HG03439 (cell line): ENCODE results near the gene ATF7IP.
"Not testable (repeated sequence)": the region's sequence is repeated elsewhere in the genome, so short reads cannot be mapped to it uniquely, and the experiment has no call there.

Source experiments
- ATAC-seq: cut with Tn5 transposase; IDR thresholded peaks from one replicate; pipeline ENCODE4 v1.9.1; 2021; ENCODE audit warnings: mild to moderate bottlenecking, moderate library complexity; ENCODE audit not compliant: unreplicated experiment

ATF7IP gene, protein sequence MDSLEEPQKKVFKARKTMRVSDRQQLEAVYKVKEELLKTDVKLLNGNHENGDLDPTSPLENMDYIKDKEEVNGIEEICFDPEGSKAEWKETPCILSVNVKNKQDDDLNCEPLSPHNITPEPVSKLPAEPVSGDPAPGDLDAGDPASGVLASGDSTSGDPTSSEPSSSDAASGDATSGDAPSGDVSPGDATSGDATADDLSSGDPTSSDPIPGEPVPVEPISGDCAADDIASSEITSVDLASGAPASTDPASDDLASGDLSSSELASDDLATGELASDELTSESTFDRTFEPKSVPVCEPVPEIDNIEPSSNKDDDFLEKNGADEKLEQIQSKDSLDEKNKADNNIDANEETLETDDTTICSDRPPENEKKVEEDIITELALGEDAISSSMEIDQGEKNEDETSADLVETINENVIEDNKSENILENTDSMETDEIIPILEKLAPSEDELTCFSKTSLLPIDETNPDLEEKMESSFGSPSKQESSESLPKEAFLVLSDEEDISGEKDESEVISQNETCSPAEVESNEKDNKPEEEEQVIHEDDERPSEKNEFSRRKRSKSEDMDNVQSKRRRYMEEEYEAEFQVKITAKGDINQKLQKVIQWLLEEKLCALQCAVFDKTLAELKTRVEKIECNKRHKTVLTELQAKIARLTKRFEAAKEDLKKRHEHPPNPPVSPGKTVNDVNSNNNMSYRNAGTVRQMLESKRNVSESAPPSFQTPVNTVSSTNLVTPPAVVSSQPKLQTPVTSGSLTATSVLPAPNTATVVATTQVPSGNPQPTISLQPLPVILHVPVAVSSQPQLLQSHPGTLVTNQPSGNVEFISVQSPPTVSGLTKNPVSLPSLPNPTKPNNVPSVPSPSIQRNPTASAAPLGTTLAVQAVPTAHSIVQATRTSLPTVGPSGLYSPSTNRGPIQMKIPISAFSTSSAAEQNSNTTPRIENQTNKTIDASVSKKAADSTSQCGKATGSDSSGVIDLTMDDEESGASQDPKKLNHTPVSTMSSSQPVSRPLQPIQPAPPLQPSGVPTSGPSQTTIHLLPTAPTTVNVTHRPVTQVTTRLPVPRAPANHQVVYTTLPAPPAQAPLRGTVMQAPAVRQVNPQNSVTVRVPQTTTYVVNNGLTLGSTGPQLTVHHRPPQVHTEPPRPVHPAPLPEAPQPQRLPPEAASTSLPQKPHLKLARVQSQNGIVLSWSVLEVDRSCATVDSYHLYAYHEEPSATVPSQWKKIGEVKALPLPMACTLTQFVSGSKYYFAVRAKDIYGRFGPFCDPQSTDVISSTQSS

DNA sequence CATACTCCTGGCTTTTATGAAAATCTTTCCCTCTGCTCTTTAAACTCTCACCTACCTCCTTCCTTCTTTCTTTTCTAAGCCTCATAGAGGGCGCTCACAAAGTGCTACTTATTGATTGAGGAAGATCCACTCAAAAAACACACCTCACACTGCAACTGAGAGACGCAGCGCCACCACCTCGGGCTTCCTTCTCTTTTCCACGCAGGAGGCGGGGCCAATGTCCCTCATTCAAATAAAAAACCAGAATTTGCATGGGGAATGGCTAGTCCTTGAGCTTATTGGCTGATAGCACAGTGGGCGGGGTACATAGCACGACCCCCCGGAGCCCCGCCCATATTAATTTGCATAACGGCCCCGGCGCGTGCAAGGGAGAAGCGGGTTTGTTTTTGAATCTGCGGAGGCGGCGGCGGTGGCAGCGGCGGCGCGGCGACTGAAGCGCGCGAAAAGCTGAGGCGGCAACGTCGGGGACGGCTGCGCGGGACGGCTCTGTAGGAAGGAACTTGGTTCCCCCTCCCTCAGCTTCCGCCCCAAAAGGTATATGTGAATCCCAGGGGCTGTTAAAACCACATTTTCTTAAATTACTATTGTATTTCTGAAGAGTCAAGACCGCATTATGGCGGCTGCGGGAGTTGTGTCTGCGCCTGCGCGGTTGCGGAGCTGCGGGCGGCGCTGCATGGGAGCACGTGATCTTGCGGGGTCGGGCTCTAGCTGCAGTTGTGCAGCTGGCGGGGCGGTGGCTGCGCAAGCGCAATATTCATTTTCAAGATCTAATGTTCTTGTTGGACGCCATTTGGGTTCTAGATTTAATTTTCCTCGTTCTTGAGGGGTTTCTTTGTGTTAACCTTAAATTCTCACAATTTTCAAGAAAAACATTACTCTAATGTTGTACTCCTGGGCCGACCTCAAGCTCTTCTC is at the start of gene ATF7IP:
TSS of gene ATF7IP (plus strand) at position 389 of the 915 bp plus-strand sequence. CDS start 58,234 bp downstream, outside the sequence.
- ATAC-seq = peak; percentile 67

DNA sequence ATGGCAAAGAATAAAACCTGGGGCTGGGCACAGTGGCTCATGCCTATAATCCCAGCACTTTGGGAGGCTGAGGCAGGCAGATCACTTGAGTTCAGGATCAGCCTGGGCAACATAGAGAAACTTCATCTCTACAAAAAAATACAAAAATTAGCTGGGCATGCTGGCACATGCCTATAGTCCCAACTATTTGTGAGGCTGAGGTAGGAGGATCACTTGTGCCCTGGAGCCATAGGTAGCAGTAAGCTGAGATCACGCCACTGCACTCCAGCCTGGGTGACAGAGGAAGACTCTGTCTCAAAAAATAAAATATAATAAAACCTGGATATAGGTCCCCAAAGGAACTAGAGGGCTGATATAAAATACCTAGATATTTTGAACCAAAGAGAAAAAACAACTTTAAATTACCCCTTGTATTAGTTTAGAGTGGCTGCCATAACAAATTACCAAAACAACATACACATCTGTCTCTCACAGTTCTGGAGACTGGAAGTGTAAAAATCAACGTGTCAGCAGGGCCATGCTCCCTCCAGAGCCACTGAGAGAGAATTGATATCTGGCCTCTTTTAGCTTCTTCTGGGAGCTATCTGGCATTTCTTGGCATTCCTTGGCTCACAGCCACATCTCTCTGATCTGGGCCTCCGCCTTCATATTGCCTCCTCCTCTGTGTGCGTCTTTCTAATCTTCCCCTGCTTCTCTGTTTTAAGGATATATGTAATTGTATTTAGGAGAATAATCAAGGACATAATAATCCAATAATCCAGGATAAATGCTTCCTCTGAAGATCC is 47.9 kb upstream of the ATF7IP start:
- no peak for ATAC-seq

DNA sequence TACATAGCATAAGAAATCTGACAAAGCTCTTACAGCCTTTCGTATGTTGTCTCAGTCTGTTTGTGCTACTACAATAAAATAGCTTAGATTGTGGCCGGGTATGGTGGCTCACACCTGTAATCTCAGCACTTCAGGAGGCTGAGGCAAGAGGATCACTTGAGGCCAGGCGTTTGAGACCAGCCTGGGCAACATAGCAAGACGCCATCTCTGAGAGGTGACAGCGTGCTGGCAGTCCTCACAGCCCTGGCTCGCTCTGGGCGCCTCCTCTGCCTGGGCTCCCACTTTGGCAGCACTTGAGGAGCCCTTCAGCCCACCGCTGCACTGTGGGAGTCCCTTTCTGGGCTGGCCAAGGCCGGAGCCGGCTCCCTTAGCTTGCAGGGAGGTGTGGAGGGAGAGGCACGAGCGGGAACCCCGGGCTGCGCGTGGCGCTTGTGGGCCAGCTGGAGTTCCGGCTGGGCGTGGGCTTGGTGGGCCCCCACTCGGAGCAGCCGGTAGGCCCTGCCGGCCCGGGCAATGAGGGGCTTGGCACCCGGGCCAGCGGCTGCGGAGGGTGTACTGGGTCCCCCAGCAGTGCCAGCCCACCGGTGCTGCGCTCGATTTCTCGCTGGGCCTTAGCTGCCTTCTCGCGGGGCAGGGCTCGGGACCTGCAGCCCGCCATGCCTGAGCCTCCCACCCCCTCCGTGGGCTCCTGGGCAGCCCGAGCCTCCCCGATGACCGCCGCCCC is 45.6 kb upstream of the ATF7IP start:
- not testable (repeated sequence) for ATAC-seq

DNA sequence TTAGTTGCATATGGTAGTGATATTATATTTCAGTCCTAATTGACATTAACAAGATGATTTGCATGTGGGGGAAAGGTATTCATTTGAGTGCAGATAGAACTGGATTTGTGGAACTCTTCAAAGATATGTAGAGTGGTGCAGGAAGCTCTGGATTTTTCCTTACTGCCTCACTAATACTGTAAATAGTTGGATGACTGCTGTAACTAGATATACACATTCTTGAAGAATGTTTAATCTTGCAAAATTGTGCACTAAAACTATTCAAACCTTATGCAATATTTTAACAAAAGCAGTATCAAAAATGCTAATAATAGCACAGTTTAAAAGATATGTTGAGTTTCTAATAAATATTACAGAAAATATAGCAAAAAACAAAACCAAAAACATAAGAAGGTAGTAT is 43.1 kb upstream of the ATF7IP start:
- no peak for ATAC-seq

DNA sequence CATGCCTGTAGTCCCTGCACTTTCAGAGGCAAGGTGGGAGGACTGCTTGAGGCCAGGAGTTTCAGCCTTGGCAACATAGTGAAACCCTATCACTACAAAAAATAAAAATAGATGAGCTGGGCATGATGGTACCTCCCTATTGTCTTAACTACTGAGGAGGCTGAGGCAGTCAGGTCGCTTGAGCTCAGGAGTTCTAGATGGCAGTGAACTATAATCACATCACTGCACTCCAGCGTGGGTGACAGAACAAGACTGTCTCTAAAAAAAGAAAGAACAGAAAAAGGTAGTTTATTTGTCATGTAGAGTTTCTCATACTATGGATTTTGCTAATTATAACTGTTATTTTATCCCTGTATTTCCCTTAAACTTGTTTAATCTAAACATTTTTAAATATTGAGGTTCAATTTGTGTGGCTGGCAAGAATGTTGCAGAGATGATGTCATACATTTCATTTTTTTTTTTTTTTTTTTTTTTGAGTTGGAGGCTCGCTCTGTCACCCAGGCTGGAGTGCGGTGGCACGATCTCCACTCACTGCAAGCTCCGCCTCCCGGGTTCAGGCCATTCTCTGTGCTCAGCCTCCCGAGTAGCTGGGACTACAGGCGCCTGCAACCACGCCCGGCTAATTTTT is 39.7 kb upstream of the ATF7IP start:
- ATAC-seq = no peak

- ATAC-seq = no peak
Observed at GRCh38 chr12:14326699-14327098, 38.8 kb upstream of the ATF7IP start.

DNA sequence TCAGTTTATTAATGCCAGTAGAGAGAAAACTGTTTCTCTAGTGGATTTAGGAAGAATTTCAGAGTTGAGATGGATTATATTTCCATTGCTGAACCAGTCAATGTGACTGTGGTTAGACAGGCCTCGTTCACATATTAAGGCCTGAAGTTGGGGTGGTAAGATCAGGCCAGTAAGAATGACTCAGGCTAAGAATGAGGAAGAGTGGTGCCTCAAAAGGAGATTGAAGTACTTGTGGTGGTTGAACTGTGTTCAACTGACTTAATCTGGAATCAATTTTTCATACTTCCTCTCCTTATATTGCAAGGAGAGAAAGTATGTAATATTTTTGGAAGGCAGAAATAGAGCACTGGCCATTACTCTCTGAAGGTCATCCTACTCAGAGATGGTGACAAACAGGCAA is 37.8 kb upstream of the ATF7IP start:
- no peak for ATAC-seq

GRCh38 chr12:14332482-14332881 is 33.0 kb upstream of the ATF7IP start:
- ATAC-seq = no peak

DNA sequence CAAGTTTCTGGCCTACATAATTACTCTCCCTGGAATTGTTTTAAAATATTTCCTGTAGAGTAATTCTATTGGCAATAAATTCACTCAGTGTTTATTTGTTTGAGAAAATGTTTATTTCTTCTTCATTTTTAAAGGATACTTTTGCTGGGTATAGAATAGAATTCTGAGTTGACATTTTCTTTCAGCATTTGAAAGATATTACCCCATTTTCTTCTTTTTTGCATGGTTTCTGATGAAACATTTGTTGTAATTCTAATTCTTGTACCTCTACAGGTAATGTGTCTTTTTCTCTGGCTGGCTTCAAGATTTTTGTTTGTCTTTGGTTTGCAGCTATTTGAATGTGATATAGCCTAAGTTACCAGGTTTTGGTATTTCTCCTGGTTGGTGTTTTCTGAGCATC is 25.1 kb upstream of the ATF7IP start:
- ATAC-seq = no peak

DNA sequence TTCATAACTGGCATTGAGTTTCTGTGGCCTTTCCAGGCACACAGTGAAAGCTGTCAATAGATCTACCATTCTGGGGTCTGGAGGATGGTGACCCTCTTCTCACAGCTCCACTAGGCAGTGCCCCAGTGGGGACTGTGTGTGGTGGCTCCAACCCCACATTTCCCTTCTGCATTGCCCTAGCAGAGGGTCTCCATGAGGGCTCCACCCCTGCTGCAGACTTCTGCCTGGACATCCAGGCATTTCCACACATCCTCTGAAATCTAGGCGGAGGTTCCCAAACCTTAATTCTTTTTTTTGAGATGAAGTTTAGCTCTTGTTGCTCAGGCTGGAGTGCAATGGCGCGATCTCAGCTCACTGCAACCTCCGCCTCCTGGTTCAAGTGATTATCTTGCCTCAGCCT is 14.0 kb upstream of the ATF7IP start:
- ATAC-seq = not testable (repeated sequence)

DNA sequence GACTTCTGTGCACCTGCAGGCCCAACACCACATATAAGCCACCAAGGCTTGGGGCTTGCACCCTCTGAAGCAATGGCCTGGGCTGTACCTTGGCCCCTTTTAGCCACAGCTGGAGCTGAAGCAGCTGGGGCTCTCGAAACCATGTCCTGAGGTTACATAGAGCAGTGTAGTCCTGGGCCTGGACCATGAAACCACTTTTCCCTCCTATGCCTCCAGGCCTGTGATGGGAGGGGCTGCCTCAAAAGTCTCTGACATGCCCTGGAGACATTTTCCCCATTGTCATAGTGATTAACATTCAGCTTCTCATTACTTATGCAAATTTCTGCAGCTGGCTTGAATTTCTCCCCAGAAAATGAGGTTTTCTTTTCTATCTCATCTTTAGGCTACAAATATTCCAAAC is 13.4 kb upstream of the ATF7IP start:
- not testable (repeated sequence) for ATAC-seq

- not testable (repeated sequence) for ATAC-seq
Observed at GRCh38 chr12:14354665-14355064, 10.8 kb upstream of the ATF7IP start.

- no peak for ATAC-seq
Observed at GRCh38 chr12:14356147-14356546, 9.3 kb upstream of the ATF7IP start.

DNA sequence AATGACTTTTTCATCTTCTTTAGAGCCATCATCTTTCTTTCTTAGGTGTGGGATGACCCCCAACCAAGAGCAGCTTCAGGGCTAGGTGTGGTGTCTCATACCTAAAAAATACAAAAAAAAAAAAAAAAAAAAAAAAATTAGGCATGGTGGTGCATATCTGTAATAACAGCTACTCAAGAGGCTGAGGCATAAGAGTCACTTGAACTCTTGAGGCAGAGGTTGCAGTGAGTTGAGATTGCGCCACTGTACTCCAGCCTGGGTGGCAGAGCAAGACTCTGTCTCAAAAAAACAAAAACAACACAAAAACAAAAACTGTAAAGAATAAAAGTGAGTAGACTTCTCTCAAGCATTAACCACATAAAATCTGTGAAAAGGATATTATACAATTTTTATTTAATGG is 8.0 kb upstream of the ATF7IP start:
- ATAC-seq = no peak

GRCh38 chr12:14362352-14362751 is 3.1 kb upstream of the ATF7IP start:
- ATAC-seq = no peak

GRCh38 chr12:14364583-14365271 is 755 bp upstream of the ATF7IP start:
- ATAC-seq = no peak

GRCh38 chr12:14366209-14367039 is 942 bp downstream of the ATF7IP start:
- no peak for ATAC-seq
